Measurements from ENCODE around the gene ALDOB.

DNA sequence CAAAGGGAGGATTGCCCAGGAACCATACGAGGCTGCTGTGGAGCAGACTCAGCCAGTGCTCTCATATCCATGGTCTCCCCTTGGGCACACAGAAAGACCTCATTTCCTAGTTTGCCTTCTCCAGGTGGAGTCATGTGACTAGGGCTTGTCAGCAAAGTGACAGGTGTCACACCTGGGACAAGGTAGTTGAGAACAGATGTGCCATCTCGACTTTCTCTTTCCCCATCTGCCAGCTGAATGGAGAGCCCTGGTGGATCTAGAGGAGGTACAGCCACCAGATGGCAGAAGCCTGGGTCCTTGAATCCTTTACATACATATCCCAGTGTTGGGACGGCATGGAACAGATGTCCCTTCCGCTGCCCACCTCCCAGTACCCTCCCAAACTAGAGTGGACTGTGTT, 42.9 kb upstream of the ALDOB start:
- TF ChIP-seq POLR2AphosphoS5 (IDR thresholded peaks at IDR 0.05; ENCODE audit: low read depth, low read length) = no peak
- no peak for TF ChIP-seq POLR2A (IDR thresholded peaks at IDR 0.05; ENCODE audit: low read depth, low read length)
- no peak for TF ChIP-seq TAF1 (IDR thresholded peaks at IDR 0.05; ENCODE audit: low read depth, low read length)
- no peak for TF ChIP-seq POU2F2 (IDR thresholded peaks at IDR 0.05; ENCODE audit: low read depth, low read length)
- no peak for TF ChIP-seq PAX5 (IDR thresholded peaks at IDR 0.05; ENCODE audit: insufficient read depth, low read length, severe bottlenecking)
- no peak for TF ChIP-seq SPI1 (IDR thresholded peaks at IDR 0.05; ENCODE audit: low read depth, low read length)
